ENCODE measurements around the gene ACKR2. TPM values are rescaled to one million over a fixed set of nuclear protein-coding genes. Genes with fewer than 3 reads are reported as not detected.

Gene ACKR2
- total and polyA plus RNA-seq, 2 experiments from 2014 or later: 0.35 TPM; not detected in 1

- ATAC-seq (no peak), DNase-seq (ENCODE audit: low spot score) (no peak)
- no peaks in the 10 kb centered on the region for H4K20me1 ChIP-seq (replicated peaks; ENCODE audit: insufficient read depth)
- peaks cover 17% of the 10 kb centered on the region for H3K9me3 Mint-ChIP-seq
- no peaks in the 10 kb centered on the region; the same call in 1 of the 2 replicates for H3K4me1 ChIP-seq (ENCODE audit: insufficient read depth)
- no peak overlapping the region for H3K27ac ChIP-seq (ENCODE audit: low read depth)
- H3F3A ChIP-seq (replicated peaks; ENCODE audit: low read depth): no peaks in the 10 kb centered on the region
- peaks cover 21% of the 10 kb centered on the region; the same call in 1 of the 2 replicates for H3K9me2 ChIP-seq (ENCODE audit: insufficient read depth)
- peaks cover 7% of the 10 kb centered on the region for H3K27me3 Mint-ChIP-seq (ENCODE audit: insufficient read depth, low read depth, poor library complexity)
- H3K79me2 ChIP-seq (replicated peaks; ENCODE audit: insufficient read depth): no peaks in the 10 kb centered on the region
- H3K36me3 ChIP-seq (ENCODE audit: insufficient read depth): no peaks in the 10 kb centered on the region; the same call in 1 of the 2 replicates
- no peak overlapping the region for H3K4me2 ChIP-seq
- no peak overlapping the region for H3K4me3 ChIP-seq
- H3K36me3 Mint-ChIP-seq (ENCODE audit: low read depth): peaks cover 15% of the 10 kb centered on the region
- no peak for TF ChIP-seq NANOG (IDR thresholded peaks at IDR 0.05; ENCODE audit: borderline replicate concordance)
- no peak for TF ChIP-seq EZH2 (IDR thresholded peaks at IDR 0.05; ENCODE audit: low read depth, unreplicated experiment)
- no peak for TF ChIP-seq CTCF (conservative IDR thresholded peaks at IDR 0.05; ENCODE audit: low read depth in 2 of 2)
- no peak for TF ChIP-seq ZNF462 (CRISPR knock-in tag; IDR thresholded peaks at IDR 0.05)
- no peak for TF ChIP-seq REST (IDR thresholded peaks at IDR 0.05; ENCODE audit: unreplicated experiment)
- TF ChIP-seq JUNB (IDR thresholded peaks at IDR 0.05; ENCODE audit: unreplicated experiment): no peak
- no peak for TF ChIP-seq ZNF331 (CRISPR knock-in tag; IDR thresholded peaks at IDR 0.05; ENCODE audit: low read depth)
- no peak for TF ChIP-seq ZNF114 (CRISPR knock-in tag; IDR thresholded peaks at IDR 0.05)
- TF ChIP-seq STAT1 (IDR thresholded peaks at IDR 0.05; ENCODE audit: unreplicated experiment): no peak
- H3K4me1 Mint-ChIP-seq: peaks cover 4% of the 10 kb centered on the region; the same call in 1 of the 3 replicates
- no peaks in the 10 kb centered on the region for H3K27me3 ChIP-seq (ENCODE audit: insufficient read depth)
- H3K27ac Mint-ChIP-seq: no peak overlapping the region
- H2AFZ ChIP-seq: no peak overlapping the region
- no peak overlapping the region for H3K4me3 Mint-ChIP-seq
Measured at GRCh38 chr3:42902257-42902656, 93.0 kb downstream of the ACKR2 start.

All from GM23338 (cell line).